Measurements from ENCODE around the gene RAPGEF3.

RAPGEF3 gene

GRCh38 chr12:47786662-47787280 lies 28.1 kb upstream of the RAPGEF3 start:
- H3K14ac ChIP-seq (ENCODE audit: low read length in 2 of 2): no peak overlapping the region
- H2BK12ac ChIP-seq (ENCODE audit: low read length in 2 of 2): no peak overlapping the region
- H3K18ac ChIP-seq (ENCODE audit: low read depth in 1 of 2, low read length in 2 of 2): no peak overlapping the region
- no peak overlapping the region for H2AFZ ChIP-seq (ENCODE audit: low read depth, low read length)
- no peaks in the 10 kb centered on the region for H3K27me3 ChIP-seq (ENCODE audit: control insufficient read depth in 1 of 2, insufficient read depth in 1 of 2, low read length in 2 of 2)
- H3K4me2 ChIP-seq (ENCODE audit: low read length, poor library complexity, severe bottlenecking): no peak overlapping the region
- 94% methylated on average over 10 of the region's 10 CpGs for WGBS
- H3K4me1 ChIP-seq (ENCODE audit: control insufficient read depth, insufficient read depth, low read depth, low read length): peaks cover 4% of the 10 kb centered on the region
- no peak overlapping the region for H3K23ac ChIP-seq (ENCODE audit: low read length in 2 of 2)
- no peak overlapping the region for H3K4me3 ChIP-seq (ENCODE audit: insufficient read depth in 1 of 2, low read depth in 1 of 2, low read length in 2 of 2)
- H2BK5ac ChIP-seq (ENCODE audit: low read depth, low read length, poor library complexity, severe bottlenecking): no peak overlapping the region
- H3K4ac ChIP-seq (ENCODE audit: low read depth in 1 of 2, low read length in 2 of 2): no peak overlapping the region
- H3K9ac ChIP-seq (ENCODE audit: low read length): peak overlapping the region; percentile 30
- H4K8ac ChIP-seq (ENCODE audit: low read length): no peak overlapping the region
- H3K9me3 ChIP-seq (ENCODE audit: control insufficient read depth, low read length): no peaks in the 10 kb centered on the region
- peak overlapping the region; percentile 46 for H4K91ac ChIP-seq (ENCODE audit: low read length)
- H3K36me3 ChIP-seq (ENCODE audit: control insufficient read depth in 1 of 2, insufficient read depth in 2 of 2, low read depth in 1 of 2, low read length in 2 of 2): peaks cover 97 to 99% of the 10 kb centered on the region in 2 experiments
- peaks cover 39% of the 10 kb centered on the region for H3K79me1 ChIP-seq (replicated peaks; ENCODE audit: low read length, poor library complexity, severe bottlenecking)
- H3K27ac ChIP-seq (ENCODE audit: low read length, poor library complexity, severe bottlenecking): no peak overlapping the region
- H2BK120ac ChIP-seq (ENCODE audit: low read depth, low read length): no peak overlapping the region
- H2AK5ac ChIP-seq (ENCODE audit: low read length, severe bottlenecking): no peak overlapping the region
- no peak overlapping the region for H2BK15ac ChIP-seq (ENCODE audit: low read depth, poor library complexity, severe bottlenecking)
- no peak for DNase-seq

- H3K4me2 ChIP-seq (ENCODE audit: low read length, poor library complexity, severe bottlenecking): no peak overlapping the region
- H3K27ac ChIP-seq (ENCODE audit: low read length, poor library complexity, severe bottlenecking): no peak overlapping the region
- H2BK12ac ChIP-seq (ENCODE audit: low read length in 2 of 2): no peak overlapping the region
- H3K23ac ChIP-seq (ENCODE audit: low read length in 2 of 2): no peak overlapping the region
- peaks cover 33% of the 10 kb centered on the region for H3K79me1 ChIP-seq (replicated peaks; ENCODE audit: low read length, poor library complexity, severe bottlenecking)
- H3K9me3 ChIP-seq (ENCODE audit: control insufficient read depth, low read length): no peaks in the 10 kb centered on the region
- no peak overlapping the region for H2BK5ac ChIP-seq (ENCODE audit: low read depth, low read length, poor library complexity, severe bottlenecking)
- 89% methylated on average over 10 of the region's 11 CpGs for WGBS
- H3K27me3 ChIP-seq (ENCODE audit: control insufficient read depth in 1 of 2, insufficient read depth in 1 of 2, low read length in 2 of 2): no peaks in the 10 kb centered on the region
- no peak overlapping the region for H4K8ac ChIP-seq (ENCODE audit: low read length)
- H3K9ac ChIP-seq (ENCODE audit: low read length): peak overlapping the region; percentile 30
- peak overlapping the region; percentile 46 for H4K91ac ChIP-seq (ENCODE audit: low read length)
- no peak overlapping the region for H2AK5ac ChIP-seq (ENCODE audit: low read length, severe bottlenecking)
- H2BK15ac ChIP-seq (ENCODE audit: low read depth, poor library complexity, severe bottlenecking): no peak overlapping the region
- H2BK120ac ChIP-seq (ENCODE audit: low read depth, low read length): no peak overlapping the region
- peaks cover 99% of the 10 kb centered on the region in 2 experiments for H3K36me3 ChIP-seq (ENCODE audit: control insufficient read depth in 1 of 2, insufficient read depth in 2 of 2, low read depth in 1 of 2, low read length in 2 of 2)
- H3K18ac ChIP-seq (ENCODE audit: low read depth in 1 of 2, low read length in 2 of 2): no peak overlapping the region
- H3K14ac ChIP-seq (ENCODE audit: low read length in 2 of 2): no peak overlapping the region
- no peak overlapping the region for H2AFZ ChIP-seq (ENCODE audit: low read depth, low read length)
- DNase-seq: no peak
- H3K4ac ChIP-seq (ENCODE audit: low read depth in 1 of 2, low read length in 2 of 2): no peak overlapping the region
- no peak overlapping the region for H3K4me3 ChIP-seq (ENCODE audit: insufficient read depth in 1 of 2, low read depth in 1 of 2, low read length in 2 of 2)
- H3K4me1 ChIP-seq (ENCODE audit: control insufficient read depth, insufficient read depth, low read depth, low read length): peaks cover 3% of the 10 kb centered on the region
Observed at GRCh38 chr12:47785887-47786661, 27.4 kb upstream of the RAPGEF3 start.

- H3K27me3 ChIP-seq (ENCODE audit: control insufficient read depth in 1 of 2, insufficient read depth in 1 of 2, low read length in 2 of 2): no peaks in the 10 kb centered on the region
Observed at GRCh38 chr12:47785036-47785886, 26.6 kb upstream of the RAPGEF3 start.

More at GRCh38 chr12:47785036-47785886, 26.6 kb upstream of the RAPGEF3 start:
- Histone ChIP-seq H2BK15ac (ENCODE audit: low read depth, poor library complexity, severe bottlenecking) (no peak overlapping the region), H2BK12ac (ENCODE audit: low read length in 2 of 2) (no peak overlapping the region), H3K79me1 (replicated peaks; ENCODE audit: low read length, poor library complexity, severe bottlenecking) (peaks cover 29% of the 10 kb centered on the region), H3K23ac (ENCODE audit: low read length in 2 of 2) (no peak overlapping the region), H2BK120ac (ENCODE audit: low read depth, low read length) (no peak overlapping the region), H2AK5ac (ENCODE audit: low read length, severe bottlenecking) (no peak overlapping the region), H3K4me2 (ENCODE audit: low read length, poor library complexity, severe bottlenecking) (no peak overlapping the region), H3K9me3 (ENCODE audit: control insufficient read depth, low read length) (no peaks in the 10 kb centered on the region), H4K8ac (ENCODE audit: low read length) (no peak overlapping the region), H2AFZ (ENCODE audit: low read depth, low read length) (no peak overlapping the region), H3K14ac (ENCODE audit: low read length in 2 of 2) (no peak overlapping the region), H3K18ac (ENCODE audit: low read depth in 1 of 2, low read length in 2 of 2) (no peak overlapping the region), H3K36me3 (ENCODE audit: control insufficient read depth in 1 of 2, insufficient read depth in 2 of 2, low read depth in 1 of 2, low read length in 2 of 2) (peaks cover 95 to 96% of the 10 kb centered on the region in 2 experiments), H3K4ac (ENCODE audit: low read depth in 1 of 2, low read length in 2 of 2) (no peak overlapping the region), H3K9ac (ENCODE audit: low read length) (no peak overlapping the region), H3K4me1 (ENCODE audit: control insufficient read depth, insufficient read depth, low read depth, low read length) (peaks cover 3% of the 10 kb centered on the region), H3K27ac (ENCODE audit: low read length, poor library complexity, severe bottlenecking) (no peak overlapping the region), H3K4me3 (ENCODE audit: insufficient read depth in 1 of 2, low read depth in 1 of 2, low read length in 2 of 2) (no peak overlapping the region), H4K91ac (ENCODE audit: low read length) (no peak overlapping the region), H2BK5ac (ENCODE audit: low read depth, low read length, poor library complexity, severe bottlenecking) (no peak overlapping the region)
- 92% methylated on average over 14 of the region's 15 CpGs for WGBS
- DNase-seq: no peak

All from mesenchymal stem cell (in vitro differentiated cells and primary cell).